ENCODE results near the gene RGS10.
"Not testable (repeated sequence)": the region's sequence is repeated elsewhere in the genome, so short reads cannot be mapped to it uniquely, and the experiment has no call there.

Gene RGS10

DNA sequence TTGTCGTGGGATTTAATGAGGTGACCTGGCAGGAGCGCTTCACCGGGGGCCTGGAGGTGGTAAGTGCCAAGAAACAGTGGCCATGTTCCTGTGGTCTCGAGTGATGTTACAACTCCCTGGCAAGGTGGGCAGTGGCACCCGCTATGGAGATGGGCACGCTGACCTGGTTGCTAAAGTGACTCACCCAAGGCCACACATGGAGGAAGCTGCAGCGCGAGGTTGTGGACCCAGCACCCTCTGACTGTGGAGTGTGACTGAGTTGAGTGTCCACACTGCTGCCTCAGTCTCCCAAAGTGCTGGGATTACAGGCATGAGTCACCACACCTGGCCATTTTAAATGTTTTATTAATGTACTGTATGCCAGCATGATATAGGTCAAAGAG lies 73.2 kb downstream of the RGS10 start:
- no peak for DNase-seq (ENCODE audit: low spot score)

DNA sequence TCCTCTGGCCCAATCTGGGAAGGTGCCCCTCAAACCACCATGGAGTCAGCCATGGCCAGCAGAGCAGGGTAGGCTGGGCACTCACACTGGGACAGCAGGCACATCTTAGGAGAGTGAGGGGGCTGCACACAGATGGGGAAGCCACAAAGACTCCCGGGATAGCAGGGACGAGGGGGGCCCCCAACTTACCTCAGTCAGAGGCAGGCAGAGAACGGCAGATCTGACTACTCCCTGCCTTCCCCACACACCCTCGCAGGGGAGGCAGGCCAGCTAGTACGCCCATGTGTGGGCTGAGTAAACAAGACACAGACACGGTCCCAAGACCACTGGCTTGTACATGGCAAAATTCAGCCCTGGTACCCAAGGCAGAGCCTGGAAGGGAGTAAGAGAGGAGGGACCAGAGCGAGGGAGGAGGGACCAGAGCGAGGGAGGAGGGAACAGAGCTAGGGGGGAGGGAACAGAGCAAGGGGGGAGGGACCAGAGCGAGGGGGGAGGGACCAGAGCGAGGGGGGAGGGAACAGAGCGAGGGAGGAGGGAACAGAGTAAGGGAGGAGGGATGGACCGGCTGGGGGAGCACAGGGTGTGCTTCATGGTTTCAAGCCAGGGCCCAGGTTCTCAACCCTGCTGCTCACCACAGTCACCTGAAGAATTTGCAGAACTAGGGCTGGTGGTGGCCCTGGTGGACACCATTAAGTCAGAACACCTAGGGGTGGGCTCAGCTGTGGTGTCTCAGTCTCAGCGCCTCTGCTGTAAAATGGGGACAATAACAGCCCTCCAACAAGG lies 73.8 kb downstream of the RGS10 start:
- no peak for DNase-seq (ENCODE audit: low spot score)

DNA sequence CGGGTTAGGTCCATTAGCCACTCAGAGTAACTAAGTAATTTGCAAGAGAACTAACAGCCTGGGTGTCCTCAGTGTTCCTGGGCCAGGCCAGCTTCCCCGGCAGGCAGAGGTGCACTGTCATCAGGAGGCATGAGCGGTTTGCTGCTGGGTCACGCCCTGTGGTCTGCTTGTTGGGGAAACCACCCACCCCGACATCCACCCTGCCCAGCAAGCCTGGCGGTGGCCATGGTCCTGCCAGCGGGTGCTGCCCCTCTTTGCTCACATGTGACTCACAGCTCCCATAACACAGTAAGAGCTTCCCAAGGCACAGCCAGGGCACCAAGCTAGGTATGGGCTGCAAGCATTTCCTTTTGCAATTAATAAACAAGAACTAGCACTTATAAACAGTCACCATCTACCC lies 75.9 kb downstream of the RGS10 start:
- DNase-seq (ENCODE audit: low spot score), result no peak

DNA sequence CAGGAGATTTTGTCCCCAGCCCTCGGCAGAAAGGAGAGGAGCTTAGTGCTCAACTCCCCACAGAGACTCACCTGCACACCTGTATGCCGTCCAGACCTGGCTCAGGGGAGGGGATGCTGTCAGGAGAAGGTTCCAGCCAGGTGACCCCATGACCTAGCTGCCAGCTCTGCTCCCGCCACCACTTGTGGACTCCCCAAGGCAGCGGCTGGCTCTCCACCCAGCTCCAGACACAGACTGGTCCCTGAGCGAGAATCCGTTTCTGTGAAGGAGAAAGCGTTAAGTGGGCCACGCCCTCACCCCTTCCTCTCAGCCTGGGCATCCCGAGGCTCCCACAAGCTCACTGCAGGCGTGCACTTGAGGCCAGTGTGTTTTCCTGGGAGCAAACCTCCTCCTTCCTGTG lies 76.4 kb downstream of the RGS10 start:
- DNase-seq (ENCODE audit: low spot score), result no peak

DNA sequence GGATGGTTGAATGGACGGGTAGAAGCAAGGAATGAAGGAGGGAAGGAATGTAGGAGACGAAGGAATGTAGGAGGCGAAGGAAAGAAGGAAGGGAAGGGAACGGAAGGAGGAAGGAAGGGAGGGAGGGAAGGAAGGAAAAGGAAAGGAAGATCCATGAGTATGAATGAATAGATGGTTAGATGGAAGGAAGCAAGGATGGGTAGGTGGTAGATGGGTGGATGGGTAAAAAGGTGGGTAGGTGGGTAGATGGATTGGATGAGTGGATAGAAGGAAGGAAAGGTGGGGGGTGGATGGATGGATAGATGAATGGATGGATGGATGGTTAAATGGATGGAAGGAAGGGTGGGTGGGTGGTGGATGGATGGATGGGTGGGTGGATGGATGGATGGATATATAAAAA lies 77.4 kb downstream of the RGS10 start:
- DNase-seq (ENCODE audit: low spot score), result no peak

DNA sequence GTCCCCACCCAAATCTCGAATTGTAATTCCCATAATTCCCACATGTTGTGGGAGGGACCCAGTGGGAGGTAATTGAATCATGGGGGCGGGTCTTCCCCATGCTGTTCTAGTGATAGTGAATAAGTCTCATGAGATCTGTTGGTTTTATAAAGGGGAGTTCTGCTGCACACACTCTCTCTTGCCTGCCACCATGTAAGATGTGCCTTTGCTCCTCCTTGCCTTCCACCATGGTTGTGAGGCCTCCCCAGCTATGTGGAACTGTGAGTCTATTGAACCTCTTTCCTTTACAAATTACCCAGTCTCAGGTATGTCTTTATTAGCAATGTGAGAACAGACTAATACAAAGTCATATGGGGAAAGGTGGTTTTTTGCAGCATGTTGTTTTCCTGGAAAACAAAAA lies 79.3 kb downstream of the RGS10 start:
- not testable (repeated sequence) for DNase-seq (ENCODE audit: low spot score)

DNA sequence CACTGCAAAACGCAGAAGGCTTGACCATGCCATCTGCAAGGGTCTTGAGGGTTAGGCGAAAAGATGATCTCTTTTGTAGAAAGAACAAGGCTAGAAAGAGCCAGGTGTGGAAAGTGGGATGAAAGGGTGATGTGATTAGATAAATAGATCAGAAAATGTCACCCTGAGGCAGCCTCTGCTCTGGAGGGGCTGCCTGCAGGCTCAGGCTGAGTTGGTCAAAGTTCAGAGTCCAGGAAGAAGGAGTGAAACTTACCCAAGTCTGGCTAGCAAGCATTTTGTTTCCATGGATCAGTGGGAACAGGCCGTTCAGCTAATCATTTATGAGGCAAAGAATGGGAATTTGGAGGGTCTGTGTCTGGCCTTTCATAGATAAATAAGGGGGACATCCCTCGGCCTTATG lies 79.7 kb downstream of the RGS10 start:
- no peak for DNase-seq (ENCODE audit: low spot score)

DNA sequence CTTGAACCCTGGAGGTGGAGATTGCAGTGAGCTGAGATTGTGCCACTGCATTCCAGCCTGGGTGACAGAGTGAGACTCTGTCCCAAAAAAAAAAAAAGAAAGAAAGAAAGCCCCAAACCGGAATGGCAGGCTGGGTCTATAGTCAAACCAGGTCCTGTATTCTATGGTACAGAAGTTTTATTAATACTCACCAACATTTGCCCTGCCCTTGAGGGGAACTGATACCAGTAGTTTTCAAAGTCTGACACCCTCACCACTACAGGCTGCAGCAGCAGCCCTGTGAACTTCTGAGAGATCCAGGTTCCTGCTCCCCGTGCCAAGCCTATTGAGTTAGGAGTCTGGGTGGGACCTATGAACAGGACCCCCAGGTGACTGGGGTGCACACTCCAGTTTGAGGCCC lies 80.6 kb downstream of the RGS10 start:
- no peak for DNase-seq (ENCODE audit: low spot score)

DNA sequence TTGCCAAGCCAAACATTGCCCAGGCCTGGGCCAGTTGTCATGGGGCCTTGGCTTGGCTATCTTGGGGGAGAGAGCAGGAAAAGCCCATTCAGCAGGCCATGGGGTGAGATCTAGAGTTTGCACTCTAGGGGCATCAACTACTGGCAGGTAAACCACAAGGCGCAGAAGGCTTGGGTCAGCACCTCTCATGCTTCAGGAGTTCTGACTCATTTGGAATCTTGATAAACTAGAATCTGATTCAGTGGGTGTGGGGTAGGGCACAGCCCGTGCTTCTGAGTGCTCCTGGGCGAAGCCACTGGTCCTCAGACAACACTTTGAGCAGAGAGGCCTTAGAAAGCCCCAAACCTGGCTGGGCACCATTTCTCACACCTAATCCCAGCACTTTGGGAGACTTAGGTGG lies 81.1 kb downstream of the RGS10 start:
- no peak for DNase-seq (ENCODE audit: low spot score)

DNA sequence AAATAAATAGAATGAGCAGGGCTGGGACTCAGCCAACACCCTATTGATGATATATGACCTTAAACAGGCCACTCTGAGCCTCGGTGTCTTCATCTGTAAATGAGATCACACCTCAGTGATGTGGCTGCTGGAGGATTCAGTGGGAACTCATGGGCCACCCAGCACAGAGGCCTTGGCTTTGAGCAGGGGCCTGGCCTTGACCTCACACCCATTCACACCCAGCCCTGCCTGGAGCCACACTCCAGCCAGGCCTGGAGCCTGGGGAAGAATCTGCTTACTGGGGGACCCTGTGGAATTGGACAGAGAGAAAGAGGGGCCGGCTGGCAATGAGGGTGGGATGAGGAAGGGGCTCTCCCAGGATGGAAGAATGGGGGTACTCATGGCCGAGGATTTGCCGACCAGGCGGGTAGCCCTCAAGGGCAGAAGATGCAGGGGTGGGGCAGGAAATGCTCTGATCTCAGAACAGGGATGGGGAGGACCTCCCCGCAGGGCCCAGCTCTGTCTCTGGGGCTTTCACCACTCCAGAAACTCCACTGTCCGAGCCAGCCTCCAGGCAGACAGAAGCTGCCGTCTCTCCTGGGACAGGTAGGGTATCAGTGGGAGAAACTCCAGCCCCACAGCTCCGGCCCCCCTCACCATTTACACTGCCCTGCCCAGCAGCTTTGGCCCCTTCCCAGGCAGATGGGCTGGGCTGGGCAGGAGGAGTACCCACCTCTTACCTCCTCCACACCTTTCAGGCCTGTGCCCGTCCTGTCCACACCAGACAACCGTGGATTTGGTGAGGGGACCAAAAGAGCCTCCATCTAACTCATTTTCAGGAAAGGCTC lies 81.9 kb downstream of the RGS10 start:
- DNase-seq (ENCODE audit: low spot score), result no peak

DNA sequence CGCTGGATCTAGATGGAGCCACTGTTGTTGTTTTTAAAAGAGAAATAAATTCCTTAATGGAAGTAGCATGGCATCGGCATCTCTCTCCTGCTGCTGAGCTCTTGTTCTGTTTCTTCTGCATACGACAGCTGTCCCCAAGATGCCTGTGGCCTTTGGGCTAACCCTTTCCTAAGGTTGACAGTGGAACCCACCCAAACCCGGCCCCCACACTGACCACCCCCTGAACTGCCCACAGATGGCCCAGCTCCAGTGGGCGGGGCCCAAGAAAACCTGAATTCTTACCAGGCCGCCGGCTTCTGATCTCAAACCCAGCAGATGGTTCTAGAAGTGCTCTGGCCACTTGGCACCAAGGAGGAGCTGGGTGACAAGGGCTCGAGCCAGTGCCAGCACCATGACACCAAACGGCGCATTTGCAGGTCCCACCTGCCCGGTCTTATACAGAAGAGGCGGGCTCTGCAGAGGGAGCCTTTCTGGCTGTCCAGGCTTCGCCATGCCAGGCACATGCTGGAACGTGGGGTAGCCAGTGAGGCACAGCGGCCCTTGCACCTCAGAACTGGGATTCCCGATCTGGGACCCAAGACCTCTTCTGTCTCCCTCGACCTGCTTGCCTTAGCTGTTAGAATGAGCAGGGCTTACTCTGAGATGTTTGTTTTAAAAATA lies 82.7 kb downstream of the RGS10 start:
- no peak for DNase-seq (ENCODE audit: low spot score)

DNA sequence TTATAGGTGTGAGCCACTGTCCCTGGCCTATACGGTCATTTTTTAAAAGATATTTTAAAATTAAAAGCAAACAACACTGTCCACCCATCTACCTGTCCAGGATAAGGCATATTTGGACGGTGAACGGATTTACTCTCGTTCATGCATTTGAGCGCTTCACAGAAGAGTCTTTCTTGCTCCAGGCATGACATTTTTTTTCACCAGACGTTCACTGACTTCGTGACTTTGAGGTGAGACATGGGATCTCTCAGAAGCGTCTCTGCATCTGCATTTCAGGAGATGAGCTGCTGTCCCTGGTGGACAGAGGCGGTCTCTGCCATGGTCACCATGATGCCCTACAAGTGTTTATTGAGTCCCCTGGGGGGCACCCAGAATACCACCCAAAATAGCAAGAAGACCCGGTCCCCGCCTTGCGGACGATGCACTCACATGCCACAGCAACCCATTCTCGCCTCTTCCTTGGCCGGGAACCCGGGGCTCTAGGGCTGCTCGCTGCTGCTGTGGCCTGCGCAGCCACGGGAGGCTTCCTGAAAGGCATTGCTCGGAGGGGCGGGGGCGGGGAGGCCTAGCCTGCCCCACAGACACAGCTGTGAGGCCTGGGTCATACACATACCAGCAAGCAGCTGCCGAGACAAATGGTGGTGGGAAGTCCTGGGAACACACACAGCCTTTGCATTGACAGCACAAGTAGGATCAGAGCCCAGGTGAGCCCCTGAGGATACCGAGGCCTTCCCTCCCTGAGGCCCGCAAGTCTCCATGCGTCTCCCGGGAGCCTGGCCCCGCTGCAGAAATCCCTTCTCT lies 84.4 kb downstream of the RGS10 start:
- DNase-seq (ENCODE audit: low spot score), result no peak

DNA sequence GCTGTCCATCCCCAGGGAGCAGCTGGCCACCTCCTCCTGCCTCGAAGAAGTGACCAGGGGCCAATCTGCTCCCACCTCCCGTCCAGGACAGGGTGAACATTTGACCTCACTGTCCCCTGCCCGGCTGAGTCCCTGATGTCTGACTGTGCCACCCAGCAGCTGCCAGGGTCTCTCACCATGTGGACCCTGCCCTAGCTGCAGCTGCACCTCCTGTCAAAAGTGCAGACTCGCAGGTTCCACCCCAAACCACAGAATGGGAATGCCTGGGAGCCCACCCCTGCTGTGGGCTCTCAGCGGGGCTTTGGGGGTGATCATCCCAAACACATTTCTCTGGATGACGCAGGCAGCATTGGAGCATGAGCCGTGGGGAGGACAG lies 86.1 kb downstream of the RGS10 start:
- DNase-seq (ENCODE audit: low spot score), result no peak

DNA sequence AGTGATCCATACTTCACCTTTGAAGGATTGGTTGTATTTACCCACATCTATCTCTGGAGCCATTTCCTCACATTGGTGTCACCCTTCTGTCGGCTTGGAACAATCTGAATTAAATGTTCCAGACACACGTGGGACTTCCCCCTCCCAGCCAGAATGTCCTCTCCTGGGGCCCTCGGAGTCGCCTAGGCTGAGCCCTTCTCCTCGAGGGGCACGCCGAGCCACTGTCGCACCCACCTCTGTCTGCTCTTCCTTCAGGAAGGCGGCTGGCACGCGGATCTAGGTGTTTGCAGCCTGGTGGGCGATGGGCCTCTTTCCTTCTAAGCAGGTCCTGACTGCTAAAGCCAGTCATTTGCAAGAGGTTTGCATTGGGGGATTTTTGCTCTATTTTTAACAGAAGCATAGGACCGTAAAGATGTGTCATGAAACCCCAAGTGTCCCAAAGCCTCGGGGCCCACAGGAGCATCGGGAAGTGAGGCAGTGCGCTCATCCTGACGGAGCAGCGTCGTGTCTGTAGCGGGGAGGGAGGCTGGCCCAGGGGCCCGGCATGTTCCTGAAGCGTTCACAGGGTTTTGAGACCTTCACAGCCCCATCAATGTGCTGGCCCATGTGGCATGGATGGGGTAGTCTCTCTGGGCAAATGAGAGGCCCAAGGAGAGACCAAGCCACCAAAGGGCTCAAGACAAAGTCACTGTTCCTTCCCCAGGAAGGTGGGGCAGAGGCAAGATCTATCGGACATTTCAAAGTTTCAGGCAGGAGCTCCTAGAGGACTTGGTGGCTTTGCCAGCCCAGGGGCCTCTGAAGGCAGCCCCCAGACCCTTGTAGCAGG lies 86.7 kb downstream of the RGS10 start:
- DNase-seq (ENCODE audit: low spot score), result no peak

DNA sequence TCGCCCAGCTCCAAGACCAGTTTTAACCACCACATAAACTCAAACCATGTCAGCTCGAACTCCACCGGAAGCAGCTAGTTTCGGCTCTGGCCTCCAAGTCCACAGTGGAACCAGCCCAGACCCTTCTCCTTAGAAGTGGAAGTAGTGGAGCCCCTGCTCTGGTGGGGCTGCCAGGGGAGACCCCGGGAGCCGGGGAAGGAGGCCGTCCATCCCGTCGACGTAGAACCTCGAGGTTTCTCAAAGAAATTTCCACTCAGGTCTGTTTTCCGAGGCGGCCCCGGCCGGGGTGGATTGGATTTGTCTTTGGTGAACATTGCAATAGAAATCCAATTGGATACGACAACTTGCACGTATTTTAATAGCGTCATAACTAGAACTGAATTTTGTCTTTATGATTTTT lies 87.5 kb downstream of the RGS10 start:
- no peak for DNase-seq (ENCODE audit: low spot score)

DNA sequence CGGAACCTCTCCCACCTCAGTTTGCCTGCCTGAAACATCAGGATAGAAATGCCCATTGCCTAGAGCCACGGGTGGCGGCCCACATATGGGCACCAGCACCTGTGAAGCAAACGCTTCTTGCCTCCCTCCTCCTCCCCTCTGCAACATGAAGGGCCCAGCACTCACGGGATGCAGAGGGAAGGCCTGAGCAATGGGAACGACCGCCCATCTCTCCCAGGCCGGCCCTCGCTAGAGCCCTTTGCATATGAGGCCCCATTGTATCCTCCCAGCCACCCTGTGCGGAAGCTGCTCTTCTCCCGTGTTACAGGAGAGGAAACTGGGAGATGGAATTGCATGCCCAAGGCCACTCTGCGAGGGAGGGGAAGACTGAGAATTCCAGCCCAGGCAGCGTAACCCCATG lies 88.2 kb downstream of the RGS10 start:
- DNase-seq (ENCODE audit: low spot score), result no peak

DNA sequence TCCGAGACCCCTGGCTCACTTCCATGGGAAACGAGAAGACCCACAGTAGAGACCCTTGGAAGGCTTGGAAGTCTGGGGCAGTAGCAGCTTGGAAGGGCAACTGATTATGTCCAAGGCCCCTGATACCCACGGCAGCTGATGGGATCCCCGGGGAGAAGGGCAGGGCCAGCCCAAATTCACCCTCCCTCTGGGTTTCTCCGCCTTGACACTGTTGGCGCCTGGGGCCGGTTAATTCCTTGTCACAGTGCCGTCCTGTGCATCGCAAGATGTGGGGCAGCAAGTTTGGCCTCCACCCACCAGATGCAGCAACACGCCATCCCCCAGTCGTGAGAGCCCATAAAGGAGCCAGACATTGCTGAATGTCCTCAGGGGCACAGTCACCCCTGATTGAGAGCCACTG lies 89.2 kb downstream of the RGS10 start:
- DNase-seq (ENCODE audit: low spot score), result no peak

DNA sequence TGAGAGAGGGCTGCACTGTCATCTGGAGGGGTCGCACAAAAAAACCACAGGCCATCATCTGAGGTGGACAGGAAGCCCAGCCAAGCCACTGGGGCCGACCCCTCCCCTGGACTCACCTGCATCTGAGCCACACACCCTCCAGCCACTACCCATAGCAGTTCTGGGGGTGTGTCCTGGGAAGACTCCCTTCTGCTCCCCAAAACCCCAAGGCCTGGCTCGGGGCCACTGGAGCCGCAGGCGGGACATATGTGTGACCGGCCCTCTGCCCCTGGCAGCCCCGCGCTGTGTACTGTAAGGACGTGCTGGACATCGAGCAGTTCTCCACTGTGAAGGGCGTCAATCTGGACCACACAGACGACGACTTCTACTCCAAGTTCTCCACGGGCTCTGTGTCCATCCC lies 90.1 kb downstream of the RGS10 start:
- no peak for DNase-seq (ENCODE audit: low spot score)

DNA sequence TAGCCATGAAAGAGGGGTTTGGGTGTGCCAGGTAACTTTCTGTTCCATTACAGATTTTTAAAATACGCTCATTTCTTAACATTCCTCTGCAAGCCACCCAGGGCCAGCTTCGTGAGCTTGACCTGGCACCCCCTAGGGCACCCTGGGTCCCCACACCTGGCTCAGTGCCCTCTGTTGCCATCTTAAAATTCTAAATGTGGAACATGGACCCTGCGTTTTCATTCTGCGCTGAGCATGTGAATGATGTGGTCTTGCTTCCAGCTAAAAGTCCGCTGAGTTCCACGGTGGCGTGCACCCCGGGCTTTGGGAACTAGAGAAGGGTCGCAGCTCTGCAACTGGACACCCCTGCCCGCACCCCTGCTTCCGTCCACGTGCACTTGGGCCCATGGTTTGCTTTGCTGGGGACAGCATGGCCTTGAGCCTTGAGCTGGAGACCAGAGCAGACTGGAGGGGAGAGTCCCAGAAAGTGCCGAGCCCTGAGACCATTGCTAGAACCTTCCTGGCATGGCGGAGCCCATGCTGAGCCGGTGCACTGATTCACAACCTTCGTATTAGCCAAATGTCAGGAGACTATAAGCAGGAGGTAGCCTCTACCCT lies 91.1 kb downstream of the RGS10 start:
- DNase-seq (ENCODE audit: low spot score), result no peak

DNA sequence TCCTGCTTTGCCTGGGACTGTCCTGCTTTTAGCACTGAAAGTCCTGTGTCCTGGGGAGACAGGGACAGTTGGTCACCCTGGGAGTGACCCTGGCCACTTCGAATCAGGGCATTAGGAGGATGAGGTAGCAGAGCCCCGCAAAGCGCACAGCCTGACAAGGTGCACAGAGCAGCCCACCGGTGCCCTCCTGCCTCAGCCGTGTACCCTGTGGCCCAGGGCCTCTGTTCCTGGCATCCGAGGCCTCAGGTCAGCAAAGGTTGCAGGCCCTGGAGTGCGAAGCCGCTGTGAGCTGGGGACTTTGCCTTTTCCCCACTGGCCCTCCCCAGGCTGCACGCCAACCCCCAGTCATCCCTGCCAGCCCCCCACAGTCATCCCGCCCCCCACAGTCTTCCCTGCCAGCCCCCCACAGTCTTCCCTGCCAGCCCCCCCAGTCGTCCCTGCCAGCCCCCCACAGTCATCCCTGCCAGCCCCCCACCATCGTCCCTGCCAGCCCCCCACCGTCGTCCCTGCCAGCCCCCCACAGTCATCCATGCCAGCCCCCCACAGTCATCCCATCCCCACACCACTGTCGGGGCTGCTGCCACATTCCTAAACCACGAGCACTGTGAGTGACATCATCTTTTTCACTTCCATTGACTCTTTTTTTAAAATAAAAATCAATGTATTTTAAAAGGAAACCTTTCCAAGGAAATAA lies 91.8 kb downstream of the RGS10 start:
- no peak for DNase-seq (ENCODE audit: low spot score)

Measured in SK-N-DZ (cell line).